Measurements from ENCODE around the gene PDCD1.

PDCD1 gene

DNA sequence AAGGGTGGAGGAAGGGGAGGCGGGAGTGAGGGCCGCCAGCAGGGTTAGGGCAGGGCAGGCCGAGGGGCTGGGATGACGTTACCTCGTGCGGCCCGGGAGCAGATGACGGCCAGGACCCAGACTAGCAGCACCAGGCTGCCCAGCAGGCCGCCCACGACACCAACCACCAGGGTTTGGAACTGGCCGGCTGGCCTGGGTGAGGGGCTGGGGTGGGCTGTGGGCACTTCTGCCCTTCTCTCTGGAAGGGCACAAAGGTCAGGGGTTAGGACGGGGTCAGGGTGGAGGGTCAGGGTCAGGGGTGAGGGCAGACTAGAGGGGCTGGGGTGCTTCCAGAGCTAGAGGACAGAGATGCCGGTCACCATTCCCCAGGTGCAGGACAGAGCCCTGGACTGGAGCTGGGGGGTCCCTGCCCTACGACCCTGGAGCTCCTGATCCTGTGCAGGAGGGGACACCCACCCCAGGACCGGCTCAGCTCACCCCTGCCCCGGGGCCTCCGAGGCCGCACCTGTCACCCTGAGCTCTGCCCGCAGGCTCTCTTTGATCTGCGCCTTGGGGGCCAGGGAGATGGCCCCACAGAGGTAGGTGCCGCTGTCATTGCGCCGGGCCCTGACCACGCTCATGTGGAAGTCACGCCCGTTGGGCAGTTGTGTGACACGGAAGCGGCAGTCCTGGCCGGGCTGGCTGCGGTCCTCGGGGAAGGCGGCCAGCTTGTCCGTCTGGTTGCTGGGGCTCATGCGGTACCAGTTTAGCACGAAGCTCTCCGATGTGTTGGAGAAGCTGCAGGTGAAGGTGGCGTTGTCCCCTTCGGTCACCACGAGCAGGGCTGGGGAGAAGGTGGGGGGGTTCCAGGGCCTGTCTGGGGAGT, 6.3 kb downstream of the PDCD1 start:
- no peak for DNase-seq (ENCODE audit: low spot score)

DNA sequence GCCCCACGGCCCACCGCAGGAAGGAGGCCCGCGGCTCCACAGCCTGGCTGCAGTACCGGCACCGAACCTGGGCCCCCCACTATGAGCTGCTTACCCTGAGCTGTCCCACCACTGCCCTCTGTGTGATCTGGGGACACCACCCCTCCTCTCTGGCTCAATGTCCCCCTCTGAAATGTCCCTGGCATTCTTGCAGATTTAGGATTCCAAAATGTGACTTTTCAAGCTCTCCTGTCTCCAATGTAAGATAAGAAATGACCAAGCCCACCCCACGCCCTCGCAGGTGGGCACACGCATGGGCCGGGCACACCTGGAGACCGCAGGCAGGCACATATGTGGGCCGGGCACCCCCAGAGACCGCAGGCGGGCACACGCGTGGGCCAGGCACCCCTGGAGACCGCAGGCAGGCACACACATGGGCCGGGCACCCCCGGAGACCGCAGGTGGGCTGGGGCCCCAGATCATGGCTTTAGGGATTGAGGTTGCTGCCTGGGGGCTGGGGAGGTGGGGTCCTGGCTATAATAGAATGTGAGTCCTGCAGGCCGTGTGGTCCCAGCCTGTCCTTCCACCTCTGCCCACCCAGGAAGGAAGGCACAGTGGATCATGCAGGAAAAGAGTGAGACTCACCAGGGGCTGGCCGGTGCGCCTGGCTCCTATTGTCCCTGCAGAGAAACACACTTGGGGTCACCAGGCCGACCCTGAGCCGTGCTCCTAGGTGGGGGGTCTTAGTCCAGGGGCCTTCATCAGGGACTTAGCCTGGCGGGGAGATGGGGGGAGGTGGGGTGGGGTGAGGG, 7.2 kb downstream of the PDCD1 start:
- DNase-seq (ENCODE audit: low spot score) = no peak

DNA sequence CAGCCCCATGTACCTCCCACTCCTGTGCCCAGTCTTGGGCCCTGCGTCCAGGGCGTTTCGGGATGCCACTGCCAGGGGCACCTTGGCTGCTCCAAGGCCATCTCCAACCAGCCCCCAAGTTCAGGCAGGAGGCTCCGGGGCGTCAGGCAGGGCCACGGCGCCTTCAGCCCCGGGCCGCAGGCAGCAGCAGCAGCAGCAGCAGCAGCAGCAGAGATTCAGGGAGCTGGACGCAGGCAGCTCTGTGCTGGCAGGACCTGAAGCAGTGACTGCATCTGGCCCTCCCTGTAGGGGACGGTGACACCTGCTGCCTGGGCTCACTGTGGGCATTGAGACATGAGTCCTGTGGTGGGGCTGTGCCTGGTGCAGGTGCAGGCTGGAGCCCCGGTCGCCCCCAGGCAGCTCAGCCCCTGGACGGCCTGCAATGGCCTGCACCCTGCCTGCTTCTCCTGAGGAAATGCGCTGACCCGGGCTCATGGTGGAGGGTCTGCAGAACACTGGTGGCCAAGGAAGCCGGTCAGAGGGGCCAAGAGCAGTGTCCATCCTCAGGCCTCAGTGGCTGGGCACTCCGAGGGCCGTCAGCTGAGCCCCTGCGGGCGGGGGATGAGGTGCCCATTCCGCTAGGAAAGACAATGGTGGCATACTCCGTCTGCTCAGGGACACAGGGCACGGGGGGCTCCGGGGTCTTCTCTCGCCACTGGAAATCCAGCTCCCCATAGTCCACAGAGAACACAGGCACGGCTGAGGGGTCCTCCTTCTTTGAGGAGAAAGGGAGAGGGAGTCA, 8.0 kb downstream of the PDCD1 start:
- no peak for DNase-seq (ENCODE audit: low spot score)

DNA sequence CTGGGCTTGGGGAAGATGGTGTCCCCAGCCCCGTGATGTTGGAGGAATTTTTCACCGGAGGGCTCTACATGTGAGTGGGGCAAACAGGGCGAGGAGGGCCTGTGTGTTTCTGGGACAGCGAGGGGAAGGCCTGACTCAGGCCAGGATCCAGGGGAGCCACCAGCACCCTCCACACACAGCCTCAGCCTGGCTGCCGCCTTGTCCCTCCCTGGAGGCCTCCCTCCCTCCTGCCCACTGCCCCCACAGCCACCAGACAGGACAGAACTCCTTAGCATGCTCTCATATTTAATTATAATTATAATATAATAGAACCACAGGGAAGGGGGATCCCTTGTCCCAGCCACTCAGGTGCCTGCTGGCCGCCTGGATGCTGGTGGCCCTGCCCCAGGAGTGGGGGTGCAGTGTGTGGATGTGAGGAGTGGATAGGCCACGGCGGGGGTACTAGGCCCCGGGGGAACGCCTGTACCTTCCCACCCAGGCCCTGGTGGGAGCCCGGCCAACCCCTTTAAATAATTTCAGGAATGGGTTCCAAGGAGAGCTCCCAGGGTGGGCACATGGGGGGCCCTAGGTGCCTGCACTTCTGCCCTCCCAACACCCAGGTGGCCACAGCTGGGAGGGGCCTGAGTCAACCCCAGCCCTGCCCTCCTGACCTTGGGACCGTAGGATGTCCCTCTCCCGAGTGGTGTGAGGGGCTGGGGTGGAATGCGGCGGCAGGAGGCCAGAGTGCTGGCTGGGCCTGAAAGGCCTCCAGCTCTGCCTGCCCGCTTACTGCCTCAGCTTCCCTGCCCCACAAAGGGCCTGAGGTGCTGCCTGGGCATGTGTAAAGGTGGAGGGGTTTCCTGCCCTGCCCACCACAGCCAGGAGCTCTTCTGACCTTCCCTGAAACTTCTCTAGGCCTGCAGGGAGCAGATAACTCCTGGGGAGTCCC, 8.8 kb downstream of the PDCD1 start:
- DNase-seq (ENCODE audit: low spot score) = no peak

DNA sequence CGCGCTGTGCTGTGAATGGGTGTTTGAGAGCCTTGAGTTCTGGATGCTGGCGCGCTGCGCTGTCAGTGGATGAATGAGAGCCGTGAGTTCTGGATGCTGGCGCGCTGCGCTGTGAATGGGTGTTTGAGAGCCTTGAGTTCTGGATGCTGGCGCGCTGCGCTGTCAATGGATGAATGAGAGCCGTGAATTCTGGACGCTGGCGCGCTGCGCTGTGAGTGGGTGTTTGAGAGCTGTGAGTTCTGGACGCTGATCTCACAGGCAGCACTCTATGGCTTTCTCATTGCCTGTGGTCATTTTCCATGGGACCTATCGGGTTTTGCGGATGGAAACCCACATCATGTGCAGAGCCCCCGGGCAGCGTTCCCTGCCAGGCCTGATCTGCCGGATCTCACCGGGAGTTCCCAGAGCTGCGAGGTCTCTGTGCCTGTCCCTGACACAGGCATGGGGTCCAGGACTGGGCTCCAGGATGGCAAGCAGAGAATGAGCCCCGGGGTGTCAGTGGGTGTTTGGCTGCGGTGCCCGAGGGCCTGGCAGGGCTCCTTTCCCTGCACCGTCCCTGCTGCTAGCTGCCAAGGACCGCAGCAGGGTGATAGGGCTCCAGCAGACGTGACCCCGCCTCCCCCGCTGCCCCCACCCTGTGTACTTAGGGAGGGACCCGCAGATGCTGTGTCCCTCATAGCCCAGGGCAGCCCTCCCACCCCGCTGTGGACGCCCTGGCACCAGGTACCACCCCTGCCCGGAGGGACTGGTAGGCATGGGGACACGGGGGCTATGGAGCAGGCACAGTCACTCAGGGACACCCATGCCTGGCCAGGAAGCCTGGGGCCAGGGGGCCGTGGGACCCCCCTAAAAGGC, 9.7 kb downstream of the PDCD1 start:
- no peak for DNase-seq (ENCODE audit: low spot score)

DNA sequence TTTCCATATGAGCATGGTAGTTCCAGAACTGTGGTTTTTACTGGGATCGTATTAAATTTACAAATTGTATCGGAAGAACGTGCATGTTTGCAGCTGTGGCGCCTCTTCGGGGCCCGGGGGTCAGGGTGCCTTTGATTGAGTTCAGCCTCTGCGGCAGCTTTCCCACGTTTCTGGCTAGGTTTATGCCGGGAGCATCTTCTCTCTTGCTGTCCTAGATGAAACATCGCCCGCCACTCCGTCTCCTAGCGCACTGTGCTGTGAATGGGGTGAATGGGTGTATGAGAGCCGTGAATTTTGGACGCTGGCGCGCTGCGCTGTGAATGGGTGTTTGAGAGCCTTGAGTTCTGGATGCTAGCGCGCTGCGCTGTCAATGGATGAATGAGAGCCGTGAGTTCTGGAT, 12.3 kb downstream of the PDCD1 start:
- DNase-seq (ENCODE audit: low spot score) = no peak

DNA sequence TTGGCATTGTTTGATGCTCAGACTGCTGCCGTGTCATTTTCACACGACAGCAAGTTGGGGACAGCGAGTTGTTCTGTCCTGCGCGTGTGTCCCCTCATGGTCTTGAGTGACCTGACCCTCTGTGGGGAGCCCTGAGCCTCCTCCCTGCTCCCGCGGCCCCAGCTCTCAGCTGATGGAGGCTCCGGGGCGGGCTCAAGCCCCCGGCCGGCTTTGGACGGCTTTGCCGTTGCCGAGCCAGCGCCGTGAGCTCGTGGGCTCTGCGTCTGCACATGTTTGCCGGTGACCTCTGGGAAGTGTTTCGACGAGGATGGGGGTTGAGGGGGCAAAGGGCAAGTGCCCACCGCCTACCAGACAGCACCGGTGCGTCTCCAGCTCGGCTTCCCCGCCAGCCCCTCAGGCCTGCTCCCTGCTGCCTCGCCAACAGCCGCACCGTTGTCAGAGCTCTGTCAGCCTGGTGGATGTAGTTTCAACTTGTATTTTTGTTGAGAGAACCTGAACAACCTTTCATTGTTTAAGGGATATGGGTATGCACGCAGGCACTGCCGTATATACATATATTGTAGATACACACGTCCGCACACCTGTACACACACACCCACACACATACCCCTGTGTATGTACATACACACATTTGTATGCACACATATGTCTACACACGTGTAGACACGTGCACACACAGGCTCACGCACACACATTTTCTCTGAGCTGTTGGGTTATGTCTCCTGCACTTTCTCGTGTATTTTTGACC, 13.7 kb downstream of the PDCD1 start:
- DNase-seq (ENCODE audit: low spot score) = no peak

DNA sequence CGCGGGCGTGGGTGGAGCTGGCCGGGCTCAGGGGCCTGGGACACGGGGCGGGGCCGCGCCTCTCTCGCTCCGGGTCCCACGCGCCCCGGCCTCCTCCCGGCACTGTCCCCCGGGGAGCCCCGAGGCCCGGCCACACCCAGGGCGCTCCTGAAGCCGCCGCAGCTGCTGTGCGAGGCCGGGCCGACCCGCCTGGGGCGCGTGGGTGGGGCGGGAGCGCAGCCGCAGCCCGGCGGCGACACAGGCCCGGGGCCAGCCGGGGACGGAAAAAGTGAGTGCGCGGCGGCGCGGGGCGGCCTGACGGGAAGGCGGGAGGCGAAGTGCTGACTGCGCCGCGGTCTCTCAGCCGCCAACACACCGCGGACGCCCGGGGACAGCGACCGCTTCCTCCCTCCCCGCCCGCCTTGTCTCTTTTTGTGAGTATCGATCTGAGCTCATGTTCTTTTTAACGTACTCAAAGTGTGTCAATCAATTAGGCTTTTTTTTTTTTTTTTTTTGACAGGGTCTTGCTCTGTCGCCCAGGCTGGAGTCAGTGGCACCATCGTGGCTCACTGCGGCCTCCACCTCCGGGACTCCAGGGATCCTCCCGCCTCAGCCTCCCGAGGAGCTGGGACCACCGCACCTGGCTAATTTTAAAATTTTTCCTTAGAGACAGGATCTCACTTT, 14.5 kb downstream of the PDCD1 start:
- no peak for DNase-seq (ENCODE audit: low spot score)

DNA sequence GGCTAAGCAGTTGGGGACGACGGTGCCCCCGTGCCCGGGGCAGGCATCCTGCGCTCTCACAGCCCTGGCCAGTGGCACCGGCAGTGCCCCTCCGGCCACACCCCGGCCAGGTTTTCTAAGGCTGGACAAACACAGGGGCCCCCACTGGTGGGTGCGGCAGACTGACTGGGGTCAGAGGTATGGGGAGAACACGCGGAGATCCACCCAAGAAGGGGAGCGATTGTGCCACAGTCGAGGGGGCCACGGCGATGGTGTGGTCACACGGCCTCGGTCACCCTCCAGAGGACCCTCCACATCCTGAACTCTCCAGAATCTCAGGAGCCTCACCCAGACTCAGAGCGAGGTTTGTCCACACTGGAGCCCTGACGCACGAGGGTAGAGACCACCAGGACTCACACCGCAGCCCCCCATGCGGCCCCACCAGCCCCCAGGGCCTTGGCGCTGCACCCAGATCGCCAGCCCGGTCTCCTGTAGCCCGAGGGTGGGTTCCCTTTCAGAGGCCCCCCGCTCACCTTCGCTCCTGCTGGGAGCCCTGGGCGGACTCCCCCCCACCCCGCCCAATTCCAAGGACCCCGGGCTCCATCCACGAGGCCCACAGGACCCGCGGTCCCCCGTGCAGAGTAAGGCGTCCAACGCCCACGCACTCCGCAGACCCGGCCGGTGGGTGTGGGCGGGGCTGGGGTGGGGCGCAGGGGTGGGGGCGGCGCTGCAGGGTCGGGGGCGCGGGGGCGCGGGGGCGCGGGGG, 15.2 kb downstream of the PDCD1 start:
- no peak for DNase-seq (ENCODE audit: low spot score)

DNA sequence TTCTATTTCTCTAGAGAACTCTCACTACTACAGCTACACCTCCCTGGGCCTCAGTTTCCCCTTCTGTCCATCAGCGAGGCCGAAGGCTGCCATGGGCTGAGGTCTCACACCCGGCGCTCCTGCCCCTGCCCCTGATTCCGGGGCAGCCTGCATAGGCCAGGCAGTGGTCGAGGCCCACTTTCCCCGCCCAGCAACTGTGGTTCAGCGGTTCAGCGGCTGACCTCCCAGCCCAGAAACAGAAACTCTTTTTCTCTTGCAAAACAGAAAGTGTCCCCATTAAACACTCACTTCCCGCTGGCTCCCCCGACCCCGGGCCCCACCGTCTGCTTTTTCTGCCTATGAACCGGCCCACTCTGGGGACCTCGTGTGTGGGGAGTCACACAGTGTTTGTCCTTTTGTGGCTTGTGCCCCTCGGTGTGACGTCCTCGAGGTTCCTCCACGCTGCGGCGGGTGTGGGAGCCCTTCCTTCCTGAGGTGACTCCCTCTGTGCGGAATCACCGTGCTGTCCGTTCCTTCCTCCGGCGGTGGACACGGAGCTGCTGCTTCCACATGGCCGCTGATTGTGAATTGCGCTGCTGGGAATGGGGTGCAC, 16.0 kb downstream of the PDCD1 start:
- no peak for DNase-seq (ENCODE audit: low spot score)

DNA sequence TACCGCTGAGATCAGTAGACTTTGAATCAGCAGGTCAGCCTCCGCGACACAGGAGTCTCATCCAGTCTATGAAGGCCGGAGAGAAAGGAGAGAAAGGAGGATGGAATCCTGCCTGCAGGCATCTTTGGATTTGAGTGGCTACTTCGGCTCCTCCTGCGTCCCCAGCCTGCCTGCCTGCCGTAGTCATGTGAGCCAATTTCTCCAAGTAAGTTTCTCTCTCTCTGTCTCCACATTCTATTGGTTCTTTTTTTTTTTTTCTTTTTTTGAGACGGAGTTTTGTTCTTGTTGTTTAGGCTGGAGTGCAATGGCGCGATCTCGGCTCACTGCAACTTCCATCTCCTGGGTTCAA, 16.7 kb downstream of the PDCD1 start:
- DNase-seq (ENCODE audit: low spot score) = no peak

DNA sequence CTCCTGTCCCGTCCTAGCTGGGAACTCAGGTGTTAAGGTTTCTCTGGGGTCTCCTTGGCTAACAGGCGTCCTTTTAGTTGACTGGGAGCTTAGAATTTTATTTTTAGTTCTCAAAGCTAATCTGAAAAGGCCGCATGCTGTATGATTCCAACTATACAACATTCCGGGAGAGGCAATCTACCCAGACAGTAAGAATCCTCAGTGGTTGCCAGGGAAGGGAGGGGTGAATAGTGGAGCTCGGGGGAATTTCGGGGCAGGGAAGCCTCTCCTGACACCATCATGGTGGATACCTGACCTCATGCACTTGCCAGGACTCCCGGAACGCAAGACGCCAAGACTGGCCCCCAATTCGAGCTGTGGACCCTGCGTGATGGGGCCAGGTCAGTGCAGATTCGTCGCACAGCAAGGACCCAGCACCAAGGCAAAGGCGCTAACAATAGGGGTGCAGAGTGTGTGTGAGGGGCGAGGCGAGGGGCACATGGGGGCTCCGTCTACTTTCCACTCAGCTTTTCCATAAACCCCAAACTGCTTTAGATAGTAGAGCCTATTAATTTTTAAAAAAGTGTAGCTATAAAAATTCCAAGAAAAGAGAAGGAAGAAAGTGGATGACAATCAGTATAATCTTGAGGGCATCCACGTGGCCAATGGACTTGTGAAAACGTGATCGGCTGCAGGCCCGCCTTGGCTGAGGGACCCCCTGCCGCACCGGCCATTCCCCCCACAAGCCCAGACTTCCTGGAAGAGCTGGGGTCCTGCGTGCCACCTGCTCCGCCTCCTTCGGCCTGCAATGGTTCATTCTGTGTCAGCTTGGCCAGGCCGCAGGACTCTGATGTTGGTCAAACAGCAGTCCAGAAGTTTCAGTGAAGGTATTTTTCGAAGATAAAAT, 17.3 kb downstream of the PDCD1 start:
- DNase-seq (ENCODE audit: low spot score) = no peak

DNA sequence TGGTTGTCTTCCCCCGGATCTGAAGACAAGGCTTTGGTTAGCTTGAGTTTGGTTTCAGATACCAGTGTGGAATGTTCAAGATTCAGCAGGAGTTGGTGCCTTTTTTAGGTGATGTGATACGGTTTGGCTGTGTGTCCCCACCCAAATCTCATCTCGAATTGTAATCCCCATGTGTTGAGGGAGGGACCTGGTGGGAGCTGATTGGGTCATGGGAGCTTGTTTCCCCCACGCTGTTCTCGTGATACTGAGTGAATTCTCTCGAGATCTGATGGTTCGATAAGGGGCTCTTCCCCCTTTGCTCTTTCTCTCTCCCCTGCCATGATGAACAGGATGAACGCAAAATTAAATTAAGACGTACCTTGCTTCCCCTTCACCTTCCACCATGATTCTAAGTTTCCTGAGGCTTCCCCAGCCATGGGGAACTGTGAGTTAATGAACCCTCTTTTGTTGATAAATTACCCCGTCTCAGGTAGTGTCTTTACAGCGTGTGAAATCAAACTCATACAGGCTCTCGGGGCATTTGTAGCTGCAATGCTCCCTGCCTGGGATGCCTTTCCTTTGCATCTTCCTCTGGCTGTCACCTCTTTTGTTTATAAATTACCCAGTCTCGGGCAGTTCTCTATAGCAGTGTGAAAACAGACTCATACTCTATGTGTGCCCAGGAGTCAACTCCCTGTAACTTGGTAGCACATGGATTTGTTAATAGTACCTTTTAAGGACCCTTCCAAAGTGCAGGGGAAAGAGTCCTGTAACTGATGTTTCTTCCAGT, 21.3 kb downstream of the PDCD1 start:
- DNase-seq (ENCODE audit: low spot score) = no peak

DNA sequence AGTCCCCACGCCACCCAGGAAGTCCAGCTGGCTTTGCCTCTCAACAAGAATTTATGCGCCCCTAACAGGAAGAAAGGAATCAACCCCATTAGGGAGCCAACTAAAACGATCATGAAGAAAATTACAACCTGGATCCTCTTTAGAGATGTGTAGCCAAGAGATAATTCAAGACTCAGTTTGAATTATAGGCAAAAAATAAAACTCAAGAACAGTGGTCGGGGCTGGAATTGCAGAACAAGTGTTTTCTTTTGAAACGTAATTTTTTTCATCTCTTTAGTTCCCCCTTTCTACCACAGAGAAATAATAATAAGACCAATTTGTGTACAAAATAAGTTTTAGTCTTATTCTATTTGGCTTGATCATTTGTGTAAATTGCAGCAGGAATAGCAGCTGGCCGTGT, 22.4 kb downstream of the PDCD1 start:
- DNase-seq (ENCODE audit: low spot score) = no peak

DNA sequence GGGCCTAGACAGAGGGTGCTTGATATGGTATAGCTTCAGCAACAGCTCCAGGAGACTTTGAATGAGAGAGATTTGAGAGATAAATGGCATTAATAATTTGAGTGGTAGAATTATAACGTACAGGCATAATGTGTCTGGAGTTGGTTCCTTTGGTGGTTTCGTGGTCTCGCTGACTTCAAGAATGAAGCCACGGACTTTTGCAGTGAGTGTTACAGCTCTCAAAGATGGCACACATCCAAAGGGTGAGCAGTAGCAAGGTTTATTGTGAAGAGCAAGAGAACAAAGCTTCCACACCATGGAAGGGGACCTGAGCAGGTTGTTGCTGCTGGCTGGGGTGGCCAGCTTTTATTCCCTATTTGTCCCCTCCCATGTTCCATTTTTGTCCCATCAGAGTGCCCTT, 23.1 kb downstream of the PDCD1 start:
- DNase-seq (ENCODE audit: low spot score) = no peak

DNA sequence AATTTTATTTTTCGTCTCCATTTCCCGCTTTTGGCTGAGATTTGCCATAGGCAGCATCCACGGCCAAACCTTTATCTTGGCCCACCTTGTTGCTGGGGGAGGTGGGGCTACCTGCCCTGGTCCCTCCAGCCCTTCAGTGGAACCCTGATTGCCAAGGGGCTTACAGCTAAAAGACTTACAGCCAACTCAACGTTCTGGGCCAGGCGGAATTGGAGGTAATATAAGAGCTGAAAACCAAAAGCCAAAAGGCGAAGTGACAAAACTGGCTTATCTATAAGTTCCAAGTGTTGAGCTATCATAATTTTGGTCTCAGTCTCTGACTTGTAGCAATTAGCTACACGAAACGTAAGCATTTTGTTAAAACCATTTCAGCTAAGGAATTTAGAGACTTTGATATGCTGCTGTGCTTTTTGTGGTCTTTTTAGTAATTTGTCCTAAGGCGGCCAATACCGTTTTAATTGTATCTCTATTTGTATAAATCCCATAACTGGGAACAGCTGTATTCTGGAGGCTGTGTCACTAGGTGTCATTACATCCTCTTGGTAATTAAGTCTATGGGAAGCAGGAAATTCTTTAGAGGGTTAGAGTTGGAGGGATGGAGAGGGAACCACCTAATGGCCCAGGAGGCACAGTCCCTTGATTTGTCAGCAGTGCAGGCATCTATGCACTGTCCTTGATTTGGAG, 24.0 kb downstream of the PDCD1 start:
- no peak for DNase-seq (ENCODE audit: low spot score)
